Measurements from ENCODE around the gene TM4SF18. TPM values are rescaled to one million over a fixed set of nuclear protein-coding genes. Genes with fewer than 3 reads are reported as not detected.

Gene TM4SF18
- polyA plus RNA-seq, 2 donors: 0.53 to 1.2 TPM

DNA sequence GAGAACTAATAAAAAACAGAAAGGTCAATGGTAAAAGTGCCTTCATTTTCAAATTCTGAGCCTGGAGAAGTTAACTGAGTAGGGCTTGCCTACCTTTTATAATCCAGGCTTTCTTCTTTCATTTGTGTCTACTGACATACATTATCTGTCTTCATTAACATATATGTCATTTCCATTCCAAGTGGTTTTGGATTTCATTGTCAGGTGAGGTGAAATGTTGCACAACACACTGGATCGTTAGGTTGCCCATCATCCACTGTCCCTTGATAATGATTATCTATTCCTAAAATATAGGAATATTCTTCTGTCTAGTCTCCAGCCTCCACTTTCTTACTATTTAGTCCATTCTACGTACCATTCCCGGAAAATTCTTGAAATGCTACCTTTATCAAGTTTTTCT is 56.8 kb downstream of the TM4SF18 start:
- no peaks in the 10 kb centered on the region for H3K27me3 ChIP-seq (ENCODE audit: control insufficient read depth in 1 of 2, insufficient read depth in 2 of 2, low read length in 2 of 2)
- H3K36me3 ChIP-seq (ENCODE audit: control insufficient read depth in 2 of 2, insufficient read depth in 2 of 2, low read length in 1 of 2): no peaks in the 10 kb centered on the region
- 86 to 88% methylated on average over 3 of the region's 3 CpGs for WGBS, 2 donors
- no peaks in the 10 kb centered on the region for H3K9me3 ChIP-seq (ENCODE audit: control insufficient read depth in 2 of 2, insufficient read depth in 1 of 2, low read depth in 1 of 2, low read length in 1 of 2)
- H3K4me1 ChIP-seq (ENCODE audit: control insufficient read depth in 2 of 2, insufficient read depth in 2 of 2, low read length in 1 of 2): no peaks in the 10 kb centered on the region
- H3K4me3 ChIP-seq (ENCODE audit: low read depth in 1 of 2, low read length in 2 of 2): no peak overlapping the region
- no peak overlapping the region for H3K27ac ChIP-seq (ENCODE audit: low read depth in 2 of 2, low read length in 1 of 2)

DNA sequence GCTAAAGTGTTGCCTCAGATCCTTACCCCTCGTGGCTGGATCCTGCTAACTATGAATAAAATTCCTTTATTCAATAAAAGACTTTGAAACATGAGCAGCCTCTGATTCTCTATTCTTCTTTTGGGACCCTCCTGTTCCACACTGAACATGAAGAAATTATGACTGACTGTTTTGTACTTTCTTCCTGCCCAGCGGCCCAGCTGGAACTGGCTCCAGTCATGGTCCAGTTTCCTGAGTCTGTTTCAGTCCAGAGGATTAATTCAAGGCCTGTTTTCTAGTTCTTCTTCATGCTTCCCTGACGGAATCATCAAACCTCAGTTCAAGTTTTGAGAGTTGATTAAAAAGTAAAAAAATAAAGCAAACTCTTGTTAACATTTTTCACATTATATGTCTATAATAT is 59.2 kb downstream of the TM4SF18 start:
- no peak overlapping the region for H3K4me3 ChIP-seq (ENCODE audit: low read depth in 1 of 2, low read length in 2 of 2)
- H3K9me3 ChIP-seq (ENCODE audit: control insufficient read depth in 2 of 2, insufficient read depth in 1 of 2, low read depth in 1 of 2, low read length in 1 of 2): no peaks in the 10 kb centered on the region
- H3K27me3 ChIP-seq (ENCODE audit: control insufficient read depth in 1 of 2, insufficient read depth in 2 of 2, low read length in 2 of 2): no peaks in the 10 kb centered on the region
- 68 to 69% methylated on average over 3 of the region's 3 CpGs for WGBS, 2 donors
- no peaks in the 10 kb centered on the region for H3K4me1 ChIP-seq (ENCODE audit: control insufficient read depth in 2 of 2, insufficient read depth in 2 of 2, low read length in 1 of 2)
- H3K36me3 ChIP-seq (ENCODE audit: control insufficient read depth in 2 of 2, insufficient read depth in 2 of 2, low read length in 1 of 2): no peaks in the 10 kb centered on the region
- H3K27ac ChIP-seq (ENCODE audit: low read depth in 2 of 2, low read length in 1 of 2): no peak overlapping the region

DNA sequence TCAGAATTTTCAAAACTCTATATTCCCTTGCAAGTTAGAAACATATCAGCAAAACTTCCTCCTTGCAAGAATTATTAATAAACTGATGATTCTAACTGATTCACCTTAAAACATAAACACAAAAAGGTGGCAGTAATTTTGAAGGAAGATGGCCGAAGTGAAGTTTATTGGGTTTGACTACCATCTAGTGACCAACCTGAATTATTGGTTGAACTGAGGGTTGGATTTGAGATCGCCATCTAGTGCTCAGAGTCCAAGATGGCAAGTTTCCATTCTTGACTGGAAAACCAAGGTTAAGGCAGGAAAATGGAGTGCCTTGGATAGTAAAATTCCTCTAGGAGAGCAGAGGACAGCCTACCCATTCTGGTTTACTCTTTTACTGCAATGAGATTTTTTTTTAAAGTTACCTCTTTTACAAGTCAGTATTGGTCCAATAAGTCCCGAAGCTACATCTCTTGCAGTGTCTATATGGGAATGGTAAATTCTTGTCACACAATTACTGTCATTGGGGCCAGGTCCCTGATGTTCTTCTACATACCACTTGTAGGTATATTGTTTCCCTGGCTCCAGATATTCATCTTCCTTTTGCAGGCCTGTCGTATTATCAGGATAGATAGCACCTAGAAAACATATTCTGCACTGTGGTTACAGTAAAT is 60.2 kb downstream of the TM4SF18 start:
- no peaks in the 10 kb centered on the region for H3K27me3 ChIP-seq (ENCODE audit: control insufficient read depth in 1 of 2, insufficient read depth in 2 of 2, low read length in 2 of 2)
- H3K4me1 ChIP-seq (ENCODE audit: control insufficient read depth in 2 of 2, insufficient read depth in 2 of 2, low read length in 1 of 2): no peaks in the 10 kb centered on the region
- H3K4me3 ChIP-seq (ENCODE audit: low read depth in 1 of 2, low read length in 2 of 2): no peak overlapping the region
- no peaks in the 10 kb centered on the region for H3K9me3 ChIP-seq (ENCODE audit: control insufficient read depth in 2 of 2, insufficient read depth in 1 of 2, low read depth in 1 of 2, low read length in 1 of 2)
- H3K27ac ChIP-seq (ENCODE audit: low read depth in 2 of 2, low read length in 1 of 2): no peak overlapping the region
- no peaks in the 10 kb centered on the region for H3K36me3 ChIP-seq (ENCODE audit: control insufficient read depth in 2 of 2, insufficient read depth in 2 of 2, low read length in 1 of 2)
- 39 to 43% methylated on average over 4 of the region's 4 CpGs for WGBS, 2 donors

DNA sequence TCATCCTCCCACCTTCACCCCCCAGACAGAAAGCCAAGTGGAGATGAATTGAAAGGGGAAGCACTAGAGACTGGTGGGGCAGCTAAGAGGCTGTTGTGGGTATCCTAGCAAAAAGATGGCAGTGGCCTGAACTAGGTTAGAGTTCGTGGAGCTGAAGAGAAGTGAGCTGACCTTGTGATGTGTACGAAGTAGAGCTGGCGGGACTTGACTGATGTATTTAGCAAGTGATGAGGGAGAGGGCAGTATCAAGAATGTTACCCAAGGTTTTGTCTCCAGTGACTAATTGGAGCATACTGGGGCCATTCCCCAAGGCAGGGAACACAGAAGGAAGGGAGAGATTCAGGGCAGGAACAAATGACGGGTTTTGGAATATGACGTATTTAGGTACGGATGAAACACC is 61.8 kb downstream of the TM4SF18 start:
- no peak overlapping the region for H3K4me3 ChIP-seq (ENCODE audit: low read depth in 1 of 2, low read length in 2 of 2)
- no peaks in the 10 kb centered on the region for H3K4me1 ChIP-seq (ENCODE audit: control insufficient read depth in 2 of 2, insufficient read depth in 2 of 2, low read length in 1 of 2)
- no peaks in the 10 kb centered on the region for H3K9me3 ChIP-seq (ENCODE audit: control insufficient read depth in 2 of 2, insufficient read depth in 1 of 2, low read depth in 1 of 2, low read length in 1 of 2)
- WGBS, 2 donors: 81 to 88% methylated on average over 6 of the region's 6 CpGs
- H3K27ac ChIP-seq (ENCODE audit: low read depth in 2 of 2, low read length in 1 of 2): no peak overlapping the region
- H3K36me3 ChIP-seq (ENCODE audit: control insufficient read depth in 2 of 2, insufficient read depth in 2 of 2, low read length in 1 of 2): no peaks in the 10 kb centered on the region
- H3K27me3 ChIP-seq (ENCODE audit: control insufficient read depth in 1 of 2, insufficient read depth in 2 of 2, low read length in 2 of 2): no peaks in the 10 kb centered on the region

DNA sequence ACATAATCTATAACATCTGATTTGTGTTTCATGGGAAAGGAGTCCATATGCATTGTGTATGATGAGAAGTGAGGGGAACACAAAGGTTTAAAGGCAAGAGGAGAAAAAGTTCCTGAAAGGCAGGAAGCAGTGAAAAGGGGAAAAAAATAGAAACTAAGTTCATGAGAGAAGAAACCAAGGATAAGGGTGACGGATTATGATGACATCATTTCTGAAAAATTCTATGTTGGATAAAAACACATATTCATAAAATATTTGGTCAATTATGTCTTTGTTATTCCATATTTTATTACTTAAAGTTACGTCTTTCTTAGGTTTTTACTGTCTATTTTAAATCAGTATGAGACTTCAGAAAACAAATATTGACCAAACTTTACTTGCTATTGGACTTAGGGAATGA is 63.3 kb downstream of the TM4SF18 start:
- WGBS, 2 donors: 56 to 65% methylated on average over 2 of the region's 2 CpGs
- H3K27me3 ChIP-seq (ENCODE audit: control insufficient read depth in 1 of 2, insufficient read depth in 2 of 2, low read length in 2 of 2): no peaks in the 10 kb centered on the region
- H3K4me3 ChIP-seq (ENCODE audit: low read depth in 1 of 2, low read length in 2 of 2): no peak overlapping the region
- H3K27ac ChIP-seq (ENCODE audit: low read depth in 2 of 2, low read length in 1 of 2): no peak overlapping the region
- no peaks in the 10 kb centered on the region for H3K4me1 ChIP-seq (ENCODE audit: control insufficient read depth in 2 of 2, insufficient read depth in 2 of 2, low read length in 1 of 2)
- no peaks in the 10 kb centered on the region for H3K9me3 ChIP-seq (ENCODE audit: control insufficient read depth in 2 of 2, insufficient read depth in 1 of 2, low read depth in 1 of 2, low read length in 1 of 2)
- no peaks in the 10 kb centered on the region for H3K36me3 ChIP-seq (ENCODE audit: control insufficient read depth in 2 of 2, insufficient read depth in 2 of 2, low read length in 1 of 2)

DNA sequence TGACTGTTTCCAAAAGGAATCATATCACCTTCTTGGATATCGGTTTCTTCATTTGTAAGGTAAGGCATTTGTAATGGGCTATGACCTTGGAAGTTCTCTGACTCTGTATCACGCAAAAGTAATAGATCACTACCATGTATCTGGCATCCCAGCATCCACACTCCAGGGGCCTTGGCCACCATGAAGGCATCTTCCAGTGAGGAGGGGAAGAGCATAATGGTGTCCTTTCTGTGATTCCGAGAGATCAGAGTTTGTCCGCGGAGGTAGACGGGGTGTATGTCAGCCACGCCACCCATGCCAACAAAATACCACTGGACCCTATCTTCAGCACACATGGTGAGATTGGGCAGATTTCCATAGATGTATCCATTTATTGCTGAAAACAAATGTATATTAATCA is 63.7 kb downstream of the TM4SF18 start:
- Histone ChIP-seq H3K4me3 (ENCODE audit: low read depth in 1 of 2, low read length in 2 of 2) (no peak overlapping the region), H3K36me3 (ENCODE audit: control insufficient read depth in 2 of 2, insufficient read depth in 2 of 2, low read length in 1 of 2) (no peaks in the 10 kb centered on the region), H3K27me3 (ENCODE audit: control insufficient read depth in 1 of 2, insufficient read depth in 2 of 2, low read length in 2 of 2) (no peaks in the 10 kb centered on the region), H3K9me3 (ENCODE audit: control insufficient read depth in 2 of 2, insufficient read depth in 1 of 2, low read depth in 1 of 2, low read length in 1 of 2) (no peaks in the 10 kb centered on the region), H3K4me1 (ENCODE audit: control insufficient read depth in 2 of 2, insufficient read depth in 2 of 2, low read length in 1 of 2) (no peaks in the 10 kb centered on the region), H3K27ac (ENCODE audit: low read depth in 2 of 2, low read length in 1 of 2) (no peak overlapping the region)
- 88 to 97% methylated on average over 7 of the region's 7 CpGs for WGBS, 2 donors

Other genes starting within 250 kb of the TM4SF18 start
- 1 to 10 TPM; 1.7 to 3.5 TPM for gene HLTF, start 247.1 kb downstream of the TM4SF18 start, polyA plus RNA-seq
- 1 to 10 TPM; 4.0 to 4.2 TPM for gene HPS3, start 204.0 kb downstream of the TM4SF18 start, polyA plus RNA-seq
- gene CP, start 111.8 kb downstream of the TM4SF18 start, polyA plus RNA-seq: 1 to 10 TPM in 1 of 2 donors, under 1 TPM in 1; 0.57 to 2.2 TPM
- gene TM4SF1, start 44.0 kb upstream of the TM4SF18 start, polyA plus RNA-seq: 100 to 1,000 TPM; 127 to 172 TPM
- gene TM4SF4, start 141.1 kb upstream of the TM4SF18 start, polyA plus RNA-seq: under 1 TPM; 0.02 to 0.12 TPM

Measured in esophagus (tissue), 2 donors.